ENCODE data around the gene EEF1A2. TPM values are rescaled to one million over a fixed set of nuclear protein-coding genes. Genes with fewer than 3 reads are reported as not detected.

EEF1A2 gene
- polyA plus RNA-seq, 1 donor from 2014 or later = not detected

DNA sequence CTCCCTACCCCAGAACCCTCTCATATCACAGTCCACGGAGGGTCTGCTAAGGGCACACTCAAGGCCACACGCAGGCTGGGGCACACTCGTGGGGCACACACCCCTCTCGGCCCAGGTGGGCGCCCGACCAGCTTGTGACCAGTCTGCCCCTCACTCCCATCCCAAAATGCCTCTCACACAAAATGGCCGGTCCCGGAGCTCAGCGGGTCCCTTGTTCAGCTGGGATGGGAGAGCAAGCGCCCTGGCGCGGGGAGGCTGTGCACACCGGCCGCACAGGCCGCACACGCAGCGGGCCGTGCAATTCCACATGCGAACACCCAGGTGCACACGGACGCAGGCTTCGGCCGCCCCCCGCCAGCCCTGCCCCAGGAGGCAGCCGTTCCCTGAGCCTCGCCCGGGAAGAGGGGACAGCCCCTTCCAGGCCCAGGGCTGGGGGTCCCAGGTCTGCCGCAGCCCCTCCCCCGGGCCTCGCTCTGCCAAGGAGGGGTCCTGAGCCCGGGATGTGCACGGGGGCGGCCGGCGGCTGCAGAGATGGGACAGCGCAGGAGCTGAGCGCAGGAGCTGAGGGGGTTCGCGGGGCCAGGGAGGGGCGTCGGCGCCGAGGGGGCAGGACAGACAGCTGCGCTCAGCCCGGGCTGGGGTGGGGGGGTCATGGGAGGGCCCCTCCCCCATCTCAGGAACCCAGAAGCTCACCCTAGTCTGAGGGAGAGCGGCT is 27.7 kb downstream of the EEF1A2 start:
- Mint-ChIP-seq H3K27ac (no peak overlapping the region), H3K27me3 (peaks cover 26% of the 10 kb centered on the region), H3K9me3 (no peaks in the 10 kb centered on the region), H3K4me1 (peaks cover 0 to 5% (median 4%) of the 10 kb centered on the region in 3 donors), H3K4me3 (peak overlapping the region in 1 of 4 donors; percentile 9), H3K36me3 (no peaks in the 10 kb centered on the region)

DNA sequence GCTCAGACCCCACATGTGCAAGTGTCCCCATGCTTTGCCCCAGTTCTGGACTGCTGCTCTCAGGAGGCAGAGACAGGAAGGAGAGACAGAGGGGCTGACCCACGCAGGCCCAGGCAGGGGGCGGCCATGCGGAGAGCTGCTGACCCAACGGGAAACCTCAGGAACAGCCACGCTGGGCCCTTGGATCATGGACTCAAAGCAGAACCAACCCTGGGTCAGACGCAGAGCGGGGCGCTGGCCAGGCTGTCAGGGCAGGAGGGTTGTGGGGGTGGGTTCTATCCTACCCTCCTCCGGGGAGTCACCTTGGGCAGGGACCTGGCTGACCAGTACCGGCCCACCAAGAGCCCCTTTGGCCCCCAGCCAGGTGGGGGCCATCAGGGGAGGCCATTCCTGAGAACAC is 28.5 kb downstream of the EEF1A2 start:
- H3K27ac Mint-ChIP-seq = no peak overlapping the region
- H3K27me3 Mint-ChIP-seq = peaks cover 24% of the 10 kb centered on the region
- H3K4me1 Mint-ChIP-seq = peaks cover 0 to 5% (median 4%) of the 10 kb centered on the region in 3 donors
- H3K36me3 Mint-ChIP-seq = no peaks in the 10 kb centered on the region
- no peaks in the 10 kb centered on the region for H3K9me3 Mint-ChIP-seq
- H3K4me3 Mint-ChIP-seq = peak overlapping the region in 2 of 4 donors; percentile 55 to 77

- H3K27ac Mint-ChIP-seq = no peak overlapping the region
- H3K36me3 Mint-ChIP-seq = no peaks in the 10 kb centered on the region
- no peaks in the 10 kb centered on the region for H3K9me3 Mint-ChIP-seq
- H3K4me3 Mint-ChIP-seq = no peak overlapping the region
- peaks cover 21% of the 10 kb centered on the region for H3K27me3 Mint-ChIP-seq
- peaks cover 0 to 5% (median 1%) of the 10 kb centered on the region in 3 donors for H3K4me1 Mint-ChIP-seq
Measured at GRCh38 chr20:63469713-63470101, 29.2 kb downstream of the EEF1A2 start.

DNA sequence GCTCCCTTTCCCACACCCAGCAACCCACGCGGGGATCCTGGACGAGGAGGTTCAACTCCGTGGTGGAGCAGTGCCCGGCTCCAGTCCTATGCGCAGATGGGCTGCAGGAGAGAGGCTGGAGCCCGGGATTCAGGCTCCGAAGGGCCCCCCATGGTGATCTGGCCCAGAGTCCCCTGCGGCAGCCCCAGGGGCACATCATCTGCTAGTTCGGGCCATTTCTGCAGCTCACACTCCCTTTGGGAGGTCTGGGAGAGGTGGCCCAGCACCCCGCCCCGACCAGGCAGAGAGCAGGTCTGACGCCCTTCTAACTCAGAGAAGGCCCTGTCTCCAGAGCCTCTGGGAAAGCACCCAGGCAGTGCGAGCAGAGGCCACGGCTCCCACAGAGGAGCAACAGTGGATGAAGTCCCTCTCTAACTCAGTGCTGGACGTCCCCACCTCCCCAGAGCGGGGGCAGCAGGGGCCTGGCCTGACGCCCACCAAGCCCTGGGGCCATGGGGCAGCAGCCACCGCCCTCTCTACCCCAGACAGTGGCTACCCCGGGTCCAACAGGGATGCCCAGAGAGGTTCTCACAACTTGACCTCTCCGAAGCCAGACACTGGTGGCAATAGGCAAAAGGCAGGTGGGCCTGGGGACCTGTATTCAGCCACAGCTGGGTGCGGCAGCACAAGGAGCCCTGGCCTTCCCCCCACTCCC is 29.7 kb downstream of the EEF1A2 start:
- Mint-ChIP-seq H3K27me3 (peaks cover 15% of the 10 kb centered on the region), H3K4me1 (peaks cover 0 to 5% (median 0%) of the 10 kb centered on the region in 3 donors), H3K27ac (no peak overlapping the region), H3K4me3 (peak overlapping the region in 1 of 4 donors; percentile 22), H3K36me3 (no peaks in the 10 kb centered on the region), H3K9me3 (no peaks in the 10 kb centered on the region)

- H3K4me3 Mint-ChIP-seq = no peak overlapping the region
- H3K4me1 Mint-ChIP-seq = no peaks in the 10 kb centered on the region
- peaks cover 13% of the 10 kb centered on the region for H3K27me3 Mint-ChIP-seq
- H3K9me3 Mint-ChIP-seq = no peaks in the 10 kb centered on the region
- no peak overlapping the region for H3K27ac Mint-ChIP-seq
- H3K36me3 Mint-ChIP-seq = no peaks in the 10 kb centered on the region
Measured at GRCh38 chr20:63468421-63468820, 30.5 kb downstream of the EEF1A2 start.

- no peaks in the 10 kb centered on the region for H3K4me1 Mint-ChIP-seq
- H3K9me3 Mint-ChIP-seq = no peaks in the 10 kb centered on the region
- H3K4me3 Mint-ChIP-seq = no peak overlapping the region
- peaks cover 19% of the 10 kb centered on the region for H3K27me3 Mint-ChIP-seq
- no peak overlapping the region for H3K27ac Mint-ChIP-seq
- H3K36me3 Mint-ChIP-seq = peaks cover 1% of the 10 kb centered on the region
Measured at GRCh38 chr20:63467294-63468083, 31.4 kb downstream of the EEF1A2 start.

DNA sequence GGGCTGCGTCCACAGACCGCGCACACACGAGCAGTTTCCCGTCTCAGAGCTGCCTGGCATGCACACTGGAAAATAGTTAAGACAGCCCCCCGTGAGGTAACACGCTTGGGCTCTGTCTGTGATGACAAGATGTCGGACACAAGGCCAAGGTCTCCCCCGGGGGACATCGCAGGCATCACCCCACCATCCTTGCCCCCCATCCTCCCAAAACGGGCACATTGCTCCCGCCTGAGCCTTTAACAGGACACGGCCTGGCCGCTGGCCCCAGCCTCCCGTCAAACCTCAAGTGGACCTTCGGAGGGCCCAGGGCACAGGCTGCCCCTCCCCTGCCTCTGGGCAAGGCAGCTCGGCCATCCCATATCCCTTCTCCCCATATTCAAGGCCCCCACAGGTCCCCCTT is 32.0 kb downstream of the EEF1A2 start:
- no peak overlapping the region for H3K27ac Mint-ChIP-seq
- H3K27me3 Mint-ChIP-seq = peaks cover 22% of the 10 kb centered on the region
- H3K36me3 Mint-ChIP-seq = peaks cover 1% of the 10 kb centered on the region
- H3K9me3 Mint-ChIP-seq = no peaks in the 10 kb centered on the region
- H3K4me1 Mint-ChIP-seq = no peaks in the 10 kb centered on the region
- H3K4me3 Mint-ChIP-seq = no peak overlapping the region

- H3K36me3 Mint-ChIP-seq = peaks cover 1% of the 10 kb centered on the region
- H3K27ac Mint-ChIP-seq = no peak overlapping the region
- no peaks in the 10 kb centered on the region for H3K9me3 Mint-ChIP-seq
- H3K4me1 Mint-ChIP-seq = no peaks in the 10 kb centered on the region
- no peak overlapping the region for H3K4me3 Mint-ChIP-seq
- H3K27me3 Mint-ChIP-seq = peaks cover 22% of the 10 kb centered on the region
Measured at GRCh38 chr20:63466250-63466825, 32.5 kb downstream of the EEF1A2 start.

DNA sequence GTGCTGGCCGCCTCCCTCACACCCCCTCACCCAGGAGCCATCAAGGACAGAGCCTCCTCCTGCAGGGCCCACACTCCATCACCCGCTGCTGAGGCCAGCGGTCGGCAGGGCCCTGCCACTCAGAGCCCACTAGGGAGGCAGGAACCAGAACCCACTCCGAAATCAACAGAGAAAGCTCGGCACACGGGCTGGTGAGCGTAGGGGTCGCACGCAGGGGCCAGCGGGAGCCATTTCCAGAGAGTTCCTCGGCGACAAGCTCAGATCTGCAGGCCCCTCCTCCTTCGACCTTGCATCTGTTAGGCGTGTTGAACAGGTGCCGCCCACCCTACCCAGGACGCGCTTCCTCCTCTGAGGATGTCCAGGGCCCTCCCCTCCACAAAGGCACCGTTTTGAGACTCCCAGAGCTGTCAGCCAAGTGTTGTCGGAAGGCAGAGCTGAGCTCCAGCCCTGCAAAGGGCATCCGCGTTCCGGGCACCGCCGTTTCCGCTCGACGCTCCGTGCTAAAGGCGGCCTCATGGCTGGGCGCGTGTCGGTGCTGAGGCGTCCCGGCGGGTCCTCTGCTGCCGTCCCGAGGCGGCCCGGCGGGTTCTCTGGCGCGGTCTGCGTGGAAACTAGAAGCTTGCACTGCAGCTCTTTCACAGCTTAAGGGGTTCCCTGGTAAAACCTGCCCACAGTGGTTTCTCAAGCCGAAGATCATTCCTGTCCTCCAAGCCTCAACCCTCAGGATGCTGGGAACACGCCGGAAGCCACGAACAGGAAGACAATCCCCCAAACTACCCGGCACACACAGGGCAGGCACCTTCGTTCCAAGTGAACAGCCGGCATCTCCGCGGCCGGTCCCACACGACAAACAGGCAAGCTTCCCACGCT is 33.3 kb downstream of the EEF1A2 start:
- H3K4me1 Mint-ChIP-seq = no peaks in the 10 kb centered on the region
- H3K27ac Mint-ChIP-seq = no peak overlapping the region
- no peak overlapping the region for H3K4me3 Mint-ChIP-seq
- H3K36me3 Mint-ChIP-seq = peaks cover 1% of the 10 kb centered on the region
- no peaks in the 10 kb centered on the region for H3K9me3 Mint-ChIP-seq
- H3K27me3 Mint-ChIP-seq = peaks cover 23% of the 10 kb centered on the region

- Mint-ChIP-seq H3K27me3 (peaks cover 20% of the 10 kb centered on the region), H3K27ac (no peak overlapping the region), H3K4me1 (no peaks in the 10 kb centered on the region)
Measured at GRCh38 chr20:63464289-63464635, 34.6 kb downstream of the EEF1A2 start.

GRCh38 chr20:63463400-63464288 is 35.2 kb downstream of the EEF1A2 start:
- H3K27me3 Mint-ChIP-seq = peaks cover 20% of the 10 kb centered on the region
- H3K9me3 Mint-ChIP-seq = no peaks in the 10 kb centered on the region
- H3K4me3 Mint-ChIP-seq = no peak overlapping the region
- H3K27ac Mint-ChIP-seq = no peak overlapping the region
- no peaks in the 10 kb centered on the region for H3K4me1 Mint-ChIP-seq
- peaks cover 1% of the 10 kb centered on the region for H3K36me3 Mint-ChIP-seq

More at GRCh38 chr20:63464289-63464635, 34.6 kb downstream of the EEF1A2 start:
- no peaks in the 10 kb centered on the region for H3K9me3 Mint-ChIP-seq
- no peak overlapping the region for H3K4me3 Mint-ChIP-seq
- H3K36me3 Mint-ChIP-seq = peaks cover 1% of the 10 kb centered on the region

DNA sequence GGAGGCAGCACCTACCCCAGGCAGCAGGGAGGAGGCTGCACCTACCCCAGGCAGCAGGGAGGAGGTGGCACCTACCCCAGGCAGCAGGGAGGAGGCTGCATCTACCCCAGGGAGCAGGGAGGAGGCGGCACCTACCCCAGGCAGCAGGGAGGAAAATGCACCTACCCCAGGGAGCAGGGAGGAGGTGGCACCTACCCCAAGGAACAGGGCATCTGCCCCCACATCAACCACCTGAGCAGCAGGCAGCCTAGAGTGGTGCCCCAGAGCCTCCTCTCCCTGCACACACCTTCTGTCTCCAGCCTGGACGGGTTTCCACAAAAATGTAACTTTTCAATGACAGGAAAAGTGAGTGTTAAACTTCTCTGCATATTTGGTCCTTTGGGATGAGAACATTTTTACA is 36.6 kb downstream of the EEF1A2 start:
- peaks cover 25% of the 10 kb centered on the region for H3K27me3 Mint-ChIP-seq
- H3K4me1 Mint-ChIP-seq = peaks cover 0 to 3% (median 0%) of the 10 kb centered on the region in 3 donors
- peaks cover 1% of the 10 kb centered on the region for H3K36me3 Mint-ChIP-seq
- H3K9me3 Mint-ChIP-seq = no peaks in the 10 kb centered on the region
- H3K27ac Mint-ChIP-seq = no peak overlapping the region
- H3K4me3 Mint-ChIP-seq = no peak overlapping the region

DNA sequence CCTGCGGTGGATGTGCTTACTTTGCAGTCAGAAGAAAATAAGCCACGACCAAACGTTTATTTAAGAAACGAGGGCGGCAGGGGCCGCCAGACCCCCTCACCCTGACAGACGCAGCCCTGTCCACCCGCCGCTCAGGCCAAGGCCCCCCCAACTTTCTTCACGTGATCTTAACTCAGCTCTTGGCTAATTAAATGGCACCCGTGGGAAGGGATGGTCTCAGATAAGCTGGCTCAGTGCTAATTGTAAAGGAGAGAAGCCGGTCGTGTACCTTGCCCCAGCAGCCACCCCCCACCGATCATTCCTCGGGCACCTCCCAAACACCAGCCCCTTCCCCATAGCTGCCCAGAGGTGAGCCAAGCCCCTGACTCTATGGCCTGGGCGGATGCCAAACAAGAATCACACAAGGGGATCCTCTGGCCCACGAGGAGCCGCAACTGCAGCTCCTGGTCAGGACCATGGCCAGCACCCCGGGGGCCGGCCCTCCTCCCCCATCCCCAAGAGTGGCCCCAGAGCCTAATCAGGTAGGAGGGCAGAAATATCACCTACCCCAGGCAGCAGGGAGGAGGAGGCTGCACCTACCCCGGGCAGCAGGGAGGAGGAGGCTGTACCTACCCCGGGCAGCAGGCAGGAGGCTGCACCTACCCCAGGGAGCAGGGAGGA is 37.6 kb downstream of the EEF1A2 start:
- Mint-ChIP-seq H3K9me3 (no peaks in the 10 kb centered on the region), H3K27me3 (peaks cover 25% of the 10 kb centered on the region), H3K4me3 (no peak overlapping the region), H3K4me1 (peaks cover 0 to 3% (median 0%) of the 10 kb centered on the region in 3 donors), H3K36me3 (peaks cover 1% of the 10 kb centered on the region), H3K27ac (no peak overlapping the region)
